Measurements from ENCODE around the gene TMEM151A.

Gene TMEM151A

DNA sequence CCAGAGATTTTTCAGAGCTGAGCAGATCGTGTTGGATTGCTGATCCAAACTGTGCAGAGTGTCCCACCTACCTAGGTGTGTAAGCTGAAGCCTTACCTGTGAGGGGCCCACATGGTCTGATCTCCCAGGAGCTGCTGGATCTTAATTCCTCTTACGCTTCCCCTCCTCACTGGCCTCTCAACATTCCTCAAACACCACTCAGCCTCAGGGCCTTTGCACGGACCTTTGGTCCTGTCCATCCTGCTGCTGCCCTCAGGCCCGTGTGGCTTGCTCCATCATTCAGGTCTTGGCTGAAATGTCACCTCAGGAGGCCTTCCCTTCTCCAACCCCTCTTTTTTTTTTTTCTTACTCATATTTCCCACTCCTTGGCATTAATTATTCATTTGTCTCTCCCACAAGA is 44.4 kb upstream of the TMEM151A start:
- H3K14ac ChIP-seq (ENCODE audit: low read length) = no peak overlapping the region
- no peak overlapping the region for H2BK120ac ChIP-seq (ENCODE audit: low read depth, low read length)
- no CpG with 5 or more reads among the region's 4 CpGs for WGBS, 2 donors (ENCODE audit: extremely low coverage in 2 of 2, insufficient read length in 2 of 2, insufficient replicate concordance in 1 of 2)
- no peak overlapping the region for H4K8ac ChIP-seq (ENCODE audit: low read depth, low read length)
- no peaks in the 10 kb centered on the region for H3K9me3 ChIP-seq (replicated peaks in 1 of 2; ENCODE audit: control insufficient read depth in 2 of 2, insufficient read depth in 1 of 2, low read depth in 1 of 2, low read length in 2 of 2)
- H3K4me1 ChIP-seq (ENCODE audit: control insufficient read depth in 2 of 2, insufficient read depth in 1 of 2, low read depth in 1 of 2, low read length in 2 of 2) = peaks cover 0 to 5% of the 10 kb centered on the region in 2 donors
- H3K23ac ChIP-seq (ENCODE audit: low read depth, low read length, poor library complexity) = no peak overlapping the region
- H3K9ac ChIP-seq (ENCODE audit: low read depth, low read length, poor library complexity) = no peak overlapping the region
- H3K36me3 ChIP-seq (replicated peaks in 1 of 2; ENCODE audit: control insufficient read depth in 2 of 2, insufficient read depth in 2 of 2, low read length in 2 of 2) = peaks cover 3 to 23% of the 10 kb centered on the region in 2 donors
- H3K18ac ChIP-seq (ENCODE audit: low read length) = no peak overlapping the region
- no peak overlapping the region for H2AK5ac ChIP-seq (ENCODE audit: low read depth, low read length)
- no peak overlapping the region for H3K27ac ChIP-seq (replicated peaks; ENCODE audit: low read length)
- no peak for DNase-seq (ENCODE audit: low spot score)
- H2BK15ac ChIP-seq (ENCODE audit: low read length) = no peak overlapping the region
- H3K4me3 ChIP-seq (ENCODE audit: low read length in 2 of 2) = no peak overlapping the region
- no peak overlapping the region for H4K91ac ChIP-seq (ENCODE audit: low read depth, low read length, poor library complexity)
- no peak overlapping the region for H2BK12ac ChIP-seq (ENCODE audit: low read length)
- no peak overlapping the region for H2AFZ ChIP-seq (ENCODE audit: low read length)
- H3K27me3 ChIP-seq (ENCODE audit: control insufficient read depth in 3 of 3, insufficient read depth in 3 of 3, low read depth in 1 of 3, low read length in 3 of 3) = no peaks in the 10 kb centered on the region
- no peak overlapping the region for H2BK5ac ChIP-seq (ENCODE audit: low read length)
- H3K4ac ChIP-seq (ENCODE audit: low read length) = no peak overlapping the region
- no peak overlapping the region for H3K4me2 ChIP-seq (ENCODE audit: insufficient read depth, low read length, poor library complexity, severe bottlenecking)
- H3K79me1 ChIP-seq (ENCODE audit: low read depth, low read length) = peaks cover 3% of the 10 kb centered on the region

DNA sequence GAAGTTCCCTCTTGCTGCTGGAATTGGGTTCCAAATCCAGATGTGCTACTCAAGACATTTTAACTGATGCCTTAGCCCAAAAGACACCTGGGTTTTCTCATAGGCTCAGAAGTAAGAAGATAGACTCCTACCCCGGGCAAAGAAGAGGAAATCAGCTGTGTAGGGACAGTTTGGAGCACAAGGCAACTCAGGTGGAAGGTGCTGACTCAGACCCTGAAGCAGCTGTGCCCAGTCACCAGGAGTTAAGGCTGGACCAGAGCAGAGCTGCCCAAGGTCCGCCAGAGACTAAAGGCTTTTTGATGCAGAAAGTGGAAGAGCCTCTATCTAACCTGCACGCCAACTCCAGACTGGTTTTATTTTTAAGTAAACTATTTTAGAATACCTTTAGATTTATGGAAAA is 43.9 kb upstream of the TMEM151A start:
- DNase-seq (ENCODE audit: low spot score) = no peak
- Histone ChIP-seq H3K79me1 (ENCODE audit: low read depth, low read length) (peaks cover 3% of the 10 kb centered on the region), H3K14ac (ENCODE audit: low read length) (no peak overlapping the region), H4K91ac (ENCODE audit: low read depth, low read length, poor library complexity) (no peak overlapping the region), H3K23ac (ENCODE audit: low read depth, low read length, poor library complexity) (no peak overlapping the region), H2AFZ (ENCODE audit: low read length) (no peak overlapping the region), H4K8ac (ENCODE audit: low read depth, low read length) (no peak overlapping the region), H3K9ac (ENCODE audit: low read depth, low read length, poor library complexity) (no peak overlapping the region), H2AK5ac (ENCODE audit: low read depth, low read length) (no peak overlapping the region), H3K4me3 (ENCODE audit: low read length in 2 of 2) (no peak overlapping the region), H3K18ac (ENCODE audit: low read length) (no peak overlapping the region), H3K4me2 (ENCODE audit: insufficient read depth, low read length, poor library complexity, severe bottlenecking) (no peak overlapping the region), H2BK15ac (ENCODE audit: low read length) (no peak overlapping the region), H3K9me3 (replicated peaks in 1 of 2; ENCODE audit: control insufficient read depth in 2 of 2, insufficient read depth in 1 of 2, low read depth in 1 of 2, low read length in 2 of 2) (no peaks in the 10 kb centered on the region), H3K4ac (ENCODE audit: low read length) (no peak overlapping the region), H3K4me1 (ENCODE audit: control insufficient read depth in 2 of 2, insufficient read depth in 1 of 2, low read depth in 1 of 2, low read length in 2 of 2) (peaks cover 0 to 5% of the 10 kb centered on the region in 2 donors), H3K27ac (replicated peaks; ENCODE audit: low read length) (no peak overlapping the region), H2BK12ac (ENCODE audit: low read length) (no peak overlapping the region), H3K36me3 (replicated peaks in 1 of 2; ENCODE audit: control insufficient read depth in 2 of 2, insufficient read depth in 2 of 2, low read length in 2 of 2) (peaks cover 2 to 19% of the 10 kb centered on the region in 2 donors), H2BK5ac (ENCODE audit: low read length) (no peak overlapping the region), H3K27me3 (ENCODE audit: control insufficient read depth in 3 of 3, insufficient read depth in 3 of 3, low read depth in 1 of 3, low read length in 3 of 3) (no peaks in the 10 kb centered on the region), H2BK120ac (ENCODE audit: low read depth, low read length) (no peak overlapping the region)
- no CpG with 5 or more reads among the region's 3 CpGs for WGBS, 2 donors (ENCODE audit: extremely low coverage in 2 of 2, insufficient read length in 2 of 2, insufficient replicate concordance in 1 of 2)

DNA sequence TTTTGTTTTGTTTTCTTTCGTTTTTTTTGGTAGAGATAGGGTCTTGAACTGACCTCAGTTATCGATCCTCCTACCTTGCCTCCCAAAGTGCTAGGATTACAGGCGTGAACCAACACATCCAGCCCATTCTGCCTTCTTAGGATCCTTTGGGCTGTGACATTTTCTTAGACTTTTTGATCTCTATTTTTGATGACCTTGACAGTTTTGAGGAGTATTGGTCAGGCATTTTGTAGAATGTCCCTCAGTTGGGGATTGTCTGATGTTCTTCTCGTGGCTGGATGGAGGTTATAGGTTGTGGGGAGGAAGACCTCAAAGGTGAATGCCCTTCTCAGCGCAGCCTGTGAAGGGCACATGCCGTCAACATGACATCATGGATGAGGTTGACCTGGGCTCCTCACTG is 42.8 kb upstream of the TMEM151A start:
- no peak for DNase-seq (ENCODE audit: low spot score)

DNA sequence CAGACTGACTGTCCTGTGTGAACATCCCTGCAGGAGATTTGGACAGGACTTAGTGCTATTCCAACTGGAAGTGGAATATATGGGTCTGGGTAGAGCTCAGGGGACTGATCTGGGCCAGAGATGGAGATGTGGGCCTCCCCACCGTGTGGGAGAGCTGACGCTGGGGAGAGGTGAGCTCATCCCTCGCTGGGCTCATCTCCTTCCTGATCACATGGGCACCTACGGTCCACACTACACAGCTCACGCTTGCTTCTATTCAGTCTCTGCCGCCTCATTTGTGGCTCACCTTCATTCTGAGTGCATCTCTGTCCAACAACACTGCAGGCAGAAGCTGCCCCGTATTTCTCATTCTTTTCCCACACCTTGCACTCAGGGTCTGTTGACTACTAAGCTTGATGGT is 39.9 kb upstream of the TMEM151A start:
- H3K4me3 ChIP-seq (ENCODE audit: low read length in 2 of 2) = no peak overlapping the region
- peaks cover 3% of the 10 kb centered on the region for H3K79me1 ChIP-seq (ENCODE audit: low read depth, low read length)
- no peak overlapping the region for H2BK5ac ChIP-seq (ENCODE audit: low read length)
- no peak overlapping the region for H3K18ac ChIP-seq (ENCODE audit: low read length)
- peaks cover 2 to 12% of the 10 kb centered on the region in 2 donors for H3K36me3 ChIP-seq (replicated peaks in 1 of 2; ENCODE audit: control insufficient read depth in 2 of 2, insufficient read depth in 2 of 2, low read length in 2 of 2)
- DNase-seq (ENCODE audit: low spot score) = no peak
- H2BK12ac ChIP-seq (ENCODE audit: low read length) = no peak overlapping the region
- no peak overlapping the region for H3K14ac ChIP-seq (ENCODE audit: low read length)
- H3K9ac ChIP-seq (ENCODE audit: low read depth, low read length, poor library complexity) = no peak overlapping the region
- no peaks in the 10 kb centered on the region for H3K27me3 ChIP-seq (ENCODE audit: control insufficient read depth in 3 of 3, insufficient read depth in 3 of 3, low read depth in 1 of 3, low read length in 3 of 3)
- no peak overlapping the region for H2BK120ac ChIP-seq (ENCODE audit: low read depth, low read length)
- no peak overlapping the region for H3K4ac ChIP-seq (ENCODE audit: low read length)
- no peak overlapping the region for H3K27ac ChIP-seq (replicated peaks; ENCODE audit: low read length)
- H4K91ac ChIP-seq (ENCODE audit: low read depth, low read length, poor library complexity) = no peak overlapping the region
- no peak overlapping the region for H2AK5ac ChIP-seq (ENCODE audit: low read depth, low read length)
- peaks cover 3 to 4% of the 10 kb centered on the region in 2 donors for H3K4me1 ChIP-seq (ENCODE audit: control insufficient read depth in 2 of 2, insufficient read depth in 1 of 2, low read depth in 1 of 2, low read length in 2 of 2)
- H3K9me3 ChIP-seq (replicated peaks in 1 of 2; ENCODE audit: control insufficient read depth in 2 of 2, insufficient read depth in 1 of 2, low read depth in 1 of 2, low read length in 2 of 2) = no peaks in the 10 kb centered on the region
- H3K23ac ChIP-seq (ENCODE audit: low read depth, low read length, poor library complexity) = no peak overlapping the region
- no peak overlapping the region for H2AFZ ChIP-seq (ENCODE audit: low read length)
- WGBS, 2 donors (ENCODE audit: extremely low coverage in 2 of 2, insufficient read length in 2 of 2, insufficient replicate concordance in 1 of 2) = no CpG with 5 or more reads among the region's 7 CpGs
- no peak overlapping the region for H3K4me2 ChIP-seq (ENCODE audit: insufficient read depth, low read length, poor library complexity, severe bottlenecking)
- no peak overlapping the region for H2BK15ac ChIP-seq (ENCODE audit: low read length)
- no peak overlapping the region for H4K8ac ChIP-seq (ENCODE audit: low read depth, low read length)

More for the DNA sequence above, 42.8 kb upstream of the TMEM151A start:
- Histone ChIP-seq H3K9me3 (replicated peaks in 1 of 2; ENCODE audit: control insufficient read depth in 2 of 2, insufficient read depth in 1 of 2, low read depth in 1 of 2, low read length in 2 of 2) (no peaks in the 10 kb centered on the region), H3K36me3 (replicated peaks in 1 of 2; ENCODE audit: control insufficient read depth in 2 of 2, insufficient read depth in 2 of 2, low read length in 2 of 2) (peaks cover 2 to 17% of the 10 kb centered on the region in 2 donors), H2BK5ac (ENCODE audit: low read length) (no peak overlapping the region), H3K79me1 (ENCODE audit: low read depth, low read length) (peaks cover 3% of the 10 kb centered on the region), H2BK15ac (ENCODE audit: low read length) (no peak overlapping the region), H2AK5ac (ENCODE audit: low read depth, low read length) (no peak overlapping the region), H3K18ac (ENCODE audit: low read length) (no peak overlapping the region), H3K4me2 (ENCODE audit: insufficient read depth, low read length, poor library complexity, severe bottlenecking) (no peak overlapping the region), H4K8ac (ENCODE audit: low read depth, low read length) (no peak overlapping the region), H3K27me3 (ENCODE audit: control insufficient read depth in 3 of 3, insufficient read depth in 3 of 3, low read depth in 1 of 3, low read length in 3 of 3) (no peaks in the 10 kb centered on the region), H3K9ac (ENCODE audit: low read depth, low read length, poor library complexity) (no peak overlapping the region), H3K4me3 (ENCODE audit: low read length in 2 of 2) (no peak overlapping the region), H3K4ac (ENCODE audit: low read length) (no peak overlapping the region), H4K91ac (ENCODE audit: low read depth, low read length, poor library complexity) (no peak overlapping the region), H3K14ac (ENCODE audit: low read length) (no peak overlapping the region), H3K4me1 (ENCODE audit: control insufficient read depth in 2 of 2, insufficient read depth in 1 of 2, low read depth in 1 of 2, low read length in 2 of 2) (peaks cover 1 to 4% of the 10 kb centered on the region in 2 donors), H2BK120ac (ENCODE audit: low read depth, low read length) (no peak overlapping the region), H3K27ac (replicated peaks; ENCODE audit: low read length) (no peak overlapping the region), H2AFZ (ENCODE audit: low read length) (no peak overlapping the region), H2BK12ac (ENCODE audit: low read length) (no peak overlapping the region), H3K23ac (ENCODE audit: low read depth, low read length, poor library complexity) (no peak overlapping the region)
- WGBS, 2 donors (ENCODE audit: extremely low coverage in 2 of 2, insufficient read length in 2 of 2, insufficient replicate concordance in 1 of 2) = no CpG with 5 or more reads among the region's 6 CpGs
